ENCODE data around the gene C22orf39.

The C22orf39 gene

GRCh38 chr22:19432133-19432851 is 15.2 kb downstream of the C22orf39 start, which contains the start of gene MRPL40:
TSS of gene MRPL40 (plus strand) at chr22:19432545. CDS start at chr22:19432555, 10 bp downstream.
- Histone ChIP-seq H3F3A (ENCODE audit: control insufficient read depth, insufficient read depth) (peaks cover 14% of the 10 kb centered on the region), H3K27me3 (ENCODE audit: control insufficient read depth, low read length) (no peaks in the 10 kb centered on the region), H3K4me3 (ENCODE audit: low read length) (peak within 1 kb of the TSS; percentile 100), H3K4me1 (ENCODE audit: control insufficient read depth, low read length) (peaks cover 34% of the 10 kb centered on the region), H3K27ac (ENCODE audit: low read depth, low read length) (peak within 1 kb of the TSS; percentile 90), H3K79me2 (ENCODE audit: control insufficient read depth, low read length) (peaks cover 70% of the 10 kb centered on the region), H3K9me3 (ENCODE audit: control insufficient read depth, insufficient read depth, low read length) (no peaks in the 10 kb centered on the region), H3K36me3 (ENCODE audit: control insufficient read depth, low read length) (peaks cover 58% of the 10 kb centered on the region), H3K4me2 (ENCODE audit: low read length) (peak within 1 kb of the TSS; percentile 89), H4K20me1 (ENCODE audit: control insufficient read depth, insufficient read depth, low read depth, low read length) (peaks cover 19% of the 10 kb centered on the region), H3K9me2 (replicated peaks; ENCODE audit: control insufficient read depth, low read length) (no peaks in the 10 kb centered on the region)
- TF ChIP-seq EZH2phosphoT487 (IDR thresholded peaks at IDR 0.05; ENCODE audit: borderline replicate concordance, low read length), result no peak
- TF ChIP-seq CTCF (IDR thresholded peaks at IDR 0.05; ENCODE audit: low read depth, low read length, poor library complexity, severe bottlenecking), result no peak

GRCh38 chr22:19431649-19432132 is 15.8 kb downstream of the C22orf39 start, which contains the start of gene HIRA:
TSS of gene HIRA (minus strand) at chr22:19431733. CDS start at chr22:19431476, 257 bp downstream.
- TF ChIP-seq EZH2phosphoT487 (IDR thresholded peaks at IDR 0.05; ENCODE audit: borderline replicate concordance, low read length) (no peak), CTCF (IDR thresholded peaks at IDR 0.05; ENCODE audit: low read depth, low read length, poor library complexity, severe bottlenecking) (no peak)
- H3K4me2 ChIP-seq (ENCODE audit: low read length), result peak within 1 kb of the TSS; percentile 92
- H3K4me3 ChIP-seq (ENCODE audit: low read length), result peak within 1 kb of the TSS; percentile 100
- H3K4me1 ChIP-seq (ENCODE audit: control insufficient read depth, low read length), result peaks cover 36% of the 10 kb centered on the region
- H3K79me2 ChIP-seq (ENCODE audit: control insufficient read depth, low read length), result peaks cover 72% of the 10 kb centered on the region
- H3K27ac ChIP-seq (ENCODE audit: low read depth, low read length), result peak within 1 kb of the TSS; percentile 90
- H3K9me2 ChIP-seq (replicated peaks; ENCODE audit: control insufficient read depth, low read length), result no peaks in the 10 kb centered on the region
- peaks cover 59% of the 10 kb centered on the region for H3K36me3 ChIP-seq (ENCODE audit: control insufficient read depth, low read length)
- H3K9me3 ChIP-seq (ENCODE audit: control insufficient read depth, insufficient read depth, low read length), result no peaks in the 10 kb centered on the region
- peaks cover 25% of the 10 kb centered on the region for H4K20me1 ChIP-seq (ENCODE audit: control insufficient read depth, insufficient read depth, low read depth, low read length)
- peaks cover 14% of the 10 kb centered on the region for H3F3A ChIP-seq (ENCODE audit: control insufficient read depth, insufficient read depth)
- H3K27me3 ChIP-seq (ENCODE audit: control insufficient read depth, low read length), result no peaks in the 10 kb centered on the region

- H4K20me1 ChIP-seq (ENCODE audit: control insufficient read depth, insufficient read depth, low read depth, low read length), result peaks cover 25% of the 10 kb centered on the region
- no peaks in the 10 kb centered on the region for H3K27me3 ChIP-seq (ENCODE audit: control insufficient read depth, low read length)
- H3K4me3 ChIP-seq (ENCODE audit: low read length), result peak overlapping the region; percentile 96
- no peaks in the 10 kb centered on the region for H3K9me2 ChIP-seq (replicated peaks; ENCODE audit: control insufficient read depth, low read length)
- H3K9me3 ChIP-seq (ENCODE audit: control insufficient read depth, insufficient read depth, low read length), result no peaks in the 10 kb centered on the region
- H3K79me2 ChIP-seq (ENCODE audit: control insufficient read depth, low read length), result peaks cover 79% of the 10 kb centered on the region
- H3K4me1 ChIP-seq (ENCODE audit: control insufficient read depth, low read length), result peaks cover 37% of the 10 kb centered on the region
- H3F3A ChIP-seq (ENCODE audit: control insufficient read depth, insufficient read depth), result peaks cover 14% of the 10 kb centered on the region
- H3K4me2 ChIP-seq (ENCODE audit: low read length), result peak overlapping the region; percentile 92
- peaks cover 64% of the 10 kb centered on the region for H3K36me3 ChIP-seq (ENCODE audit: control insufficient read depth, low read length)
- peak; percentile 37 for TF ChIP-seq CTCF (IDR thresholded peaks at IDR 0.05; ENCODE audit: low read depth, low read length, poor library complexity, severe bottlenecking)
- no peak for TF ChIP-seq EZH2phosphoT487 (IDR thresholded peaks at IDR 0.05; ENCODE audit: borderline replicate concordance, low read length)
- H3K27ac ChIP-seq (ENCODE audit: low read depth, low read length), result peak overlapping the region; percentile 36
These were observed 16.5 kb downstream of the C22orf39 start for GRCh38 chr22:19430890-19431541.
